ENCODE measurements around the gene LMO1. TPM values are rescaled to one million over a fixed set of nuclear protein-coding genes. Genes with fewer than 3 reads are reported as not detected.

Gene LMO1
- total and polyA plus RNA-seq, 2 of the 8 experiments (the other 6 are each of a cell fraction or from before 2014, with no cell fraction given), result 0.17 TPM; not detected in 1

DNA sequence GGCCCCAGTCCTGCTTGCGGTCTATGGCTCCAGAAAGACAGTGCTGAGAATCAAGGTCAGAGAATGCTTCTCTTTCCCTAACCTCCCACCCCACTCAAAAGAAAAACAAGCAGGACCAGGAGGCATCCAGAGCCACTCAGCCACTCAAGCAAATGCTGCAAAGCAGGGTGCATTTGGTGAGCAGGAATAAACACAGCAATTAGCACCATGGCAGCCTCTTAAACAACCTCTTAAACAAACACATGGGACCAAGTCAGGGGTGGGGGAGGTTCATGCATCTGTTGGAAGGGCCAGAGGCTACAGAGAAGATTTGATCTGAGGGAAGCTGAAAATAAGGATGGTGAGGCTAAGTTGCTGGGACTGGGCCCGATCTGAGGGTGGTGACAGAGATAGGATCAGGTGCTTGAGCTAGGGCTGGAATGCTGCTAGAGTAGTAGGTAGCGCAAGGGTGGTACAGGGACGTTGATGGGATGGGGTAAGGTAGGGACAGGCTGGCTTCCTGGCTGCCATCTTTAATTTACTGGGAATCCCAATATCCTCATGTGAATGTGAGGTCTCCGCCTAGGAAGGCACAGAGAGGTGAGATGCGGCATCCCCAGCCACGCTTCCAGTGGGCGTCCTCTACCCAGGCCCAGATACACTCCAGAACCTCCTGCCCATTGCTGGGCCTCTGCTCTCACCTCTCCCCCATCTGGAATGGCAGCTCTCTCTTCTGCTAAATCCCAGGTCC lies 26.6 kb upstream of the LMO1 start (continued):
- no peak for TF ChIP-seq EP300 (IDR thresholded peaks at IDR 0.05; ENCODE audit: borderline replicate concordance in 1 of 2, low read depth in 2 of 2, low read length in 2 of 2)
- TF ChIP-seq CHD1 (IDR thresholded peaks at IDR 0.05; ENCODE audit: low read depth, low read length), result no peak
- TF ChIP-seq EZH2 (IDR thresholded peaks at IDR 0.05; ENCODE audit: low read depth, low read length, severe bottlenecking), result no peak
